IMR-90 (cell line): ENCODE results near the gene IGF2BP1. TPM values are rescaled to one million over a fixed set of nuclear protein-coding genes. Genes with fewer than 3 reads are reported as not detected.

Experiments used
- ATAC-seq: fragments of 200-7000 bp; cut with Tn5 transposase; 2 replicates; pipeline ENCODE4 v1.9.1; 2020; ENCODE audit warnings: low read depth, mild to moderate bottlenecking, moderate library complexity
- BruUV-seq: library from RNA; stranded (reverse); fragments of 400-500 nt; replicated peaks from 2 replicates; lab custom pipeline; 2021; lab: Mats Ljungman, UMichigan
- CTCF ChIA-PET: fragments of 300-600 bp; formaldehyde crosslinking; extraction: SDS; loops from one replicate; lab custom pipeline; 2021; ENCODE audit warnings: antibody characterized with exemption; lab: Yijun Ruan, JAX
- POLR2A ChIA-PET: fragments of 300-600 bp; sonication (Branson Sonifier 250); formaldehyde crosslinking; loops from one replicate; lab custom pipeline; 2022; ENCODE audit warnings: antibody characterized with exemption; ENCODE audit not compliant: unreplicated experiment; lab: Charles Lee
- DNase-seq: peaks from one replicate; pipeline ENCODE4 v3.0.0; 2013
- H2AFZ ChIP-seq: replicated peaks from 2 replicates; pipeline ENCODE3; 2013; ENCODE audit warnings: low read length, mild to moderate bottlenecking; ENCODE audit not compliant: poor library complexity
- H2AK5ac ChIP-seq: 2 replicates; pipeline ENCODE4 v1.6.1; 2013; ENCODE audit warnings: low read depth, low read length, inconsistent platforms
- H2AK9ac ChIP-seq: replicated peaks from 2 replicates; pipeline ENCODE3; 2013; ENCODE audit warnings: mild to moderate bottlenecking, low read depth, low read length, moderate library complexity; ENCODE audit not compliant: poor library complexity
- H2BK120ac ChIP-seq: 2 replicates; pipeline ENCODE4 v1.6.1; 2013; ENCODE audit warnings: low read depth, low read length, inconsistent platforms
- H2BK15ac ChIP-seq: 3 replicates; pipeline ENCODE4 v1.6.1; 2013; ENCODE audit warnings: low read depth, low read length, inconsistent platforms
- H2BK20ac ChIP-seq: 2 replicates; pipeline ENCODE4 v1.6.1; 2013; ENCODE audit warnings: low read depth, mild to moderate bottlenecking, inconsistent platforms, low read length, moderate library complexity
- H2BK5ac ChIP-seq: 2 replicates; pipeline ENCODE4 v1.6.1; 2013; ENCODE audit warnings: mild to moderate bottlenecking, low read depth, low read length, inconsistent platforms; ENCODE audit not compliant: poor library complexity, severe bottlenecking
- H3K14ac ChIP-seq: replicated peaks from 2 replicates; pipeline ENCODE4 v1.6.1; 2013; ENCODE audit warnings: low read depth, low read length, inconsistent platforms
- H3K18ac ChIP-seq: 2 replicates; pipeline ENCODE4 v1.6.1; 2013; ENCODE audit warnings: low read depth, low read length, control low read depth
- H3K23ac ChIP-seq: 2 replicates; pipeline ENCODE4 v1.6.1; 2013; ENCODE audit warnings: low read depth, low read length, inconsistent platforms
- H3K27ac ChIP-seq: 2 replicates; pipeline ENCODE4 v1.5.1; 2013; ENCODE audit warnings: mild to moderate bottlenecking, control low read depth, low read length; ENCODE audit not compliant: insufficient read depth
- H3K27me3 ChIP-seq: 2 replicates; pipeline ENCODE4 v1.6.1; 2013; ENCODE audit warnings: low read length; ENCODE audit not compliant: control insufficient read depth, insufficient read depth
- H3K36me3 ChIP-seq: 2 replicates; pipeline ENCODE4 v1.6.1; 2013; ENCODE audit warnings: low read length, mixed read lengths; ENCODE audit not compliant: control insufficient read depth, insufficient read depth
- H3K4ac ChIP-seq: 2 replicates; pipeline ENCODE4 v1.6.1; 2013; ENCODE audit warnings: low read depth, low read length, inconsistent platforms
- H3K4me1 ChIP-seq: 2 replicates; pipeline ENCODE4 v1.6.1; 2013; ENCODE audit warnings: low read length, mixed read lengths; ENCODE audit not compliant: control insufficient read depth, insufficient read depth
- H3K4me2 ChIP-seq: 2 replicates; pipeline ENCODE4 v1.6.1; 2013; ENCODE audit warnings: low read depth, mild to moderate bottlenecking, control low read depth, low read length, moderate library complexity
- H3K4me3 ChIP-seq: 2 replicates; pipeline ENCODE4 v1.5.1; 2013; ENCODE audit warnings: low read depth, mild to moderate bottlenecking, control low read depth, low read length, moderate library complexity; ENCODE audit not compliant: insufficient read depth
- H3K56ac ChIP-seq: 2 replicates; pipeline ENCODE4 v1.6.1; 2013; ENCODE audit warnings: low read length, inconsistent platforms; ENCODE audit not compliant: insufficient read depth; ENCODE audit errors: extremely low read depth
- H3K79me1 ChIP-seq, 2 experiments: 2 replicates each; pipeline ENCODE4 v1.6.1; 2013; ENCODE audit warnings: low read length in 2 of 2, inconsistent platforms in 1 of 2, low read depth in 1 of 2
- H3K9ac ChIP-seq: 2 replicates; pipeline ENCODE4 v1.6.1; 2013; ENCODE audit warnings: low read depth, low read length, control low read depth
- H3K9me1 ChIP-seq: 2 replicates; pipeline ENCODE4 v1.6.1; 2013; ENCODE audit warnings: low read length, inconsistent platforms; ENCODE audit not compliant: insufficient read depth
- H3K9me3 ChIP-seq: 2 replicates; pipeline ENCODE4 v1.6.1; 2013; ENCODE audit warnings: low read length; ENCODE audit not compliant: control insufficient read depth, insufficient read depth
- H4K20me1 ChIP-seq: 2 replicates; pipeline ENCODE4 v1.6.1; 2013; ENCODE audit warnings: low read length, inconsistent platforms; ENCODE audit not compliant: insufficient read depth
- H4K5ac ChIP-seq: 2 replicates; pipeline ENCODE4 v1.6.1; 2013; ENCODE audit warnings: mild to moderate bottlenecking, low read depth, low read length, control low read depth
- H4K8ac ChIP-seq, 2 experiments: 2 replicates each; pipeline ENCODE4 v1.6.1; 2013; ENCODE audit warnings: low read depth in 2 of 2, low read length in 2 of 2, control low read depth in 1 of 2, inconsistent platforms in 1 of 2
- H4K91ac ChIP-seq: 2 replicates; pipeline ENCODE4 v1.6.1; 2013; ENCODE audit warnings: low read depth, low read length, inconsistent platforms; ENCODE audit not compliant: insufficient read depth
- BHLHE40 ChIP-seq: fragments of 150-350 bp; IDR thresholded peaks from 2 replicates; pipeline ENCODE4 v1.6.1; 2016; ENCODE audit warnings: mild to moderate bottlenecking, low read depth, low read length
- CEBPB ChIP-seq: IDR thresholded peaks from 2 replicates; pipeline ENCODE4 v1.6.1; 2012; ENCODE audit warnings: low read depth, low read length, improper control_type of control experiment
- CHD1 ChIP-seq: IDR thresholded peaks from 2 replicates; pipeline ENCODE4 v1.6.1; 2012; ENCODE audit warnings: low read depth, low read length, improper control_type of control experiment
- FOS ChIP-seq: fragments of 150-350 bp; IDR thresholded peaks from 2 replicates; pipeline ENCODE4 v1.6.1; 2016; ENCODE audit warnings: low read depth, low read length
- MAFK ChIP-seq: IDR thresholded peaks from 2 replicates; pipeline ENCODE4 v1.6.1; 2012; ENCODE audit warnings: low read depth, low read length, improper control_type of control experiment
- MAZ ChIP-seq: IDR thresholded peaks from 2 replicates; pipeline ENCODE4 v1.6.1; 2012; ENCODE audit warnings: low read depth, mild to moderate bottlenecking, low read length, improper control_type of control experiment, moderate library complexity, borderline replicate concordance
- MXI1 ChIP-seq: IDR thresholded peaks from 2 replicates; pipeline ENCODE4 v1.6.1; 2012; ENCODE audit warnings: low read depth, mild to moderate bottlenecking, low read length, moderate library complexity, borderline replicate concordance
- NFE2L2 ChIP-seq: fragments of 150-350 bp; IDR thresholded peaks from 2 replicates; pipeline ENCODE4 v1.6.1; 2016; ENCODE audit warnings: low read depth, mild to moderate bottlenecking, low read length
- POLR2A ChIP-seq: IDR thresholded peaks from 2 replicates; pipeline ENCODE4 v1.6.1; 2012; ENCODE audit warnings: mild to moderate bottlenecking, low read depth, low read length
- RAD21 ChIP-seq: IDR thresholded peaks from 2 replicates; pipeline ENCODE4 v1.6.1; 2012; ENCODE audit warnings: low read length, improper control_type of control experiment
- RCOR1 ChIP-seq: IDR thresholded peaks from 2 replicates; pipeline ENCODE4 v1.6.1; 2012; ENCODE audit warnings: mild to moderate bottlenecking, low read length, improper control_type of control experiment; ENCODE audit not compliant: insufficient replicate concordance
- RFX5 ChIP-seq: IDR thresholded peaks from 2 replicates; pipeline ENCODE4 v1.8.0; 2012; ENCODE audit warnings: low read depth, mild to moderate bottlenecking, low read length, moderate library complexity
- SMC3 ChIP-seq: fragments of 150-350 bp; IDR thresholded peaks from 2 replicates; pipeline ENCODE4 v1.6.1; 2016; ENCODE audit warnings: low read depth, mild to moderate bottlenecking, antibody characterized with exemption, low read length, moderate library complexity
- USF2 ChIP-seq: fragments of 150-350 bp; IDR thresholded peaks from 2 replicates; pipeline ENCODE4 v1.6.1; 2017; ENCODE audit warnings: mild to moderate bottlenecking, antibody characterized with exemption, low read length, low read depth
- dilution Hi-C: fragments of 300-500 bp; cut with HindIII; formaldehyde crosslinking; loops from one replicate; pipeline ENCODE4 v1.14.3; 2018; ENCODE audit warnings: low sequenced_read_pairs; ENCODE audit not compliant: unreplicated experiment
- in situ Hi-C: fragments of 300-500 bp; cut with MboI; formaldehyde crosslinking; loops from 3 replicates; pipeline ENCODE4 v1.14.3; 2019; ENCODE audit warnings: low sequenced_read_pairs, inconsistent platforms, mixed read lengths
- intact Hi-C: fragments of 100-400 bp; cut with micrococcal nuclease; formaldehyde crosslinking; loops from 2 replicates; pipeline ENCODE4 v1.10.0; 2022
- polyA plus RNA-seq, 3 experiments: library from polyadenylated mRNA; depleted of rRNA; stranded (reverse); fragments of >200 nt; gene quantifications; 2 replicates each; pipeline ENCODE4 v1.2.3, GENCODE V29; 2012; ENCODE audit warnings: low replicate concordance in 1 of 3
- total RNA-seq: library from RNA; depleted of rRNA; stranded (reverse); fragments of >200 nt; gene quantifications from 2 replicates; pipeline ENCODE4 v1.2.3, GENCODE V29; 2012
- TF ChIP-seq, protein P1 (sequence below): conservative IDR thresholded peaks from 2 replicates; pipeline ENCODE4 v1.5.1; 2012; ENCODE audit warnings: mild to moderate bottlenecking, low read depth, low read length, improper control_type of control experiment
- TF ChIP-seq, protein P2 (sequence below): fragments of 150-350 bp; IDR thresholded peaks from 2 replicates; pipeline ENCODE4 v1.6.1; 2016; ENCODE audit warnings: low read depth, mild to moderate bottlenecking, low read length, moderate library complexity, borderline replicate concordance

Gene IGF2BP1
- total and polyA plus RNA-seq, 2 of the 4 experiments (the other 2 are of a cell fraction) = 10.2 to 13.1 TPM

DNA sequence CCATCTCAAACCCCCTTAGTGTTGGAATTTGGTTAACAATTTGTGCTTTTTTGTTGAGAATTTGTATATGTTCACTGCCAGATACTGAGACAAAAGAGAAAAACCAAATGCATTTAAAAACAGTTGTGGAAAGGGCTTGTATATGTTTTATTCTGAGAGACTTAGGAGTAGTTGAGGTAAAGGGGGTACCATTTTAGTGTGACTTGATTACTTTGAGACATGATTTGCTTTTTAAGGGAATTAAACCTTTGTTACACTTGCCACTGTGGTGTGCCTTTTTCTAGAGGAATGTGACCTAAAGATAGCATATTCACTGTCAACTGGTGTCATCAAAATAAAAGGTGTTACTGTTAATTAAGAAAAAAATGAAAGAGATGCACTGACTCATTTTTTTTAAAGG, 4.5 kb downstream of the IGF2BP1 start:
- Histone ChIP-seq H2BK120ac (0 out of 2 replicates have a peak overlapping the region, but pooled peaks have one; percentile 17), H2AK9ac (no peak overlapping the region), H2BK20ac (no peak overlapping the region), H3K9me1 (peaks cover 6% of the 10 kb centered on the region), H3K4ac (no peak overlapping the region; the same call in 1 of the 2 replicates), H4K5ac (no peak overlapping the region), H3K4me2 (peak overlapping the region; percentile 99), H3K56ac (peak overlapping the region; percentile 50), H4K20me1 (peaks cover 35% of the 10 kb centered on the region), H3K23ac (peak overlapping the region; percentile 41; the same call in 1 of the 2 replicates), H3K18ac (no peak overlapping the region), H3K36me3 (no peaks in the 10 kb centered on the region), H3K9ac (peak overlapping the region; percentile 55; the same call in 1 of the 2 replicates), H2AFZ (no peak overlapping the region), H3K79me1 (peaks cover 5 to 38% of the 10 kb centered on the region in 2 experiments; a peak in 3 of 4 replicates), H2BK15ac (no peak overlapping the region), H3K4me3 (no peak overlapping the region), H3K27ac (peak overlapping the region; percentile 50; the same call in 1 of the 2 replicates), H3K4me1 (peaks cover 4% of the 10 kb centered on the region), H3K14ac (peak overlapping the region; percentile 64; the same call in 1 of the 2 replicates), H2BK5ac (peak overlapping the region; percentile 90), H2AK5ac (no peak overlapping the region), H3K9me3 (no peaks in the 10 kb centered on the region), H4K8ac (no peak overlapping the region), H3K27me3 (no peaks in the 10 kb centered on the region), H4K91ac (peak overlapping the region; percentile 26; the same call in 1 of the 2 replicates)
- in situ Hi-C loops = loop anchor here (5.0 kb wide), 1 partner anchor 59 kb away; the partner anchor contains the start of gene SNF8
- POLR2A ChIA-PET = no interaction called here
- dilution Hi-C loops = no loop called here
- no TSS peak for BruUV-seq
- TF ChIP-seq CHD1 (no peak), BHLHE40 (no peak), MXI1 (no peak), FOS (no peak), RFX5 (no peak), RAD21 (no peak), RCOR1 (no peak), MAFK (no peak), POLR2A (no peak), SMC3 (no peak), USF2 (no peak), MAZ (no peak), CEBPB (no peak), NFE2L2 (no peak)
- TF ChIP-seq, protein P1, sequence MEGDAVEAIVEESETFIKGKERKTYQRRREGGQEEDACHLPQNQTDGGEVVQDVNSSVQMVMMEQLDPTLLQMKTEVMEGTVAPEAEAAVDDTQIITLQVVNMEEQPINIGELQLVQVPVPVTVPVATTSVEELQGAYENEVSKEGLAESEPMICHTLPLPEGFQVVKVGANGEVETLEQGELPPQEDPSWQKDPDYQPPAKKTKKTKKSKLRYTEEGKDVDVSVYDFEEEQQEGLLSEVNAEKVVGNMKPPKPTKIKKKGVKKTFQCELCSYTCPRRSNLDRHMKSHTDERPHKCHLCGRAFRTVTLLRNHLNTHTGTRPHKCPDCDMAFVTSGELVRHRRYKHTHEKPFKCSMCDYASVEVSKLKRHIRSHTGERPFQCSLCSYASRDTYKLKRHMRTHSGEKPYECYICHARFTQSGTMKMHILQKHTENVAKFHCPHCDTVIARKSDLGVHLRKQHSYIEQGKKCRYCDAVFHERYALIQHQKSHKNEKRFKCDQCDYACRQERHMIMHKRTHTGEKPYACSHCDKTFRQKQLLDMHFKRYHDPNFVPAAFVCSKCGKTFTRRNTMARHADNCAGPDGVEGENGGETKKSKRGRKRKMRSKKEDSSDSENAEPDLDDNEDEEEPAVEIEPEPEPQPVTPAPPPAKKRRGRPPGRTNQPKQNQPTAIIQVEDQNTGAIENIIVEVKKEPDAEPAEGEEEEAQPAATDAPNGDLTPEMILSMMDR = no peak
- TF ChIP-seq, protein P2, sequence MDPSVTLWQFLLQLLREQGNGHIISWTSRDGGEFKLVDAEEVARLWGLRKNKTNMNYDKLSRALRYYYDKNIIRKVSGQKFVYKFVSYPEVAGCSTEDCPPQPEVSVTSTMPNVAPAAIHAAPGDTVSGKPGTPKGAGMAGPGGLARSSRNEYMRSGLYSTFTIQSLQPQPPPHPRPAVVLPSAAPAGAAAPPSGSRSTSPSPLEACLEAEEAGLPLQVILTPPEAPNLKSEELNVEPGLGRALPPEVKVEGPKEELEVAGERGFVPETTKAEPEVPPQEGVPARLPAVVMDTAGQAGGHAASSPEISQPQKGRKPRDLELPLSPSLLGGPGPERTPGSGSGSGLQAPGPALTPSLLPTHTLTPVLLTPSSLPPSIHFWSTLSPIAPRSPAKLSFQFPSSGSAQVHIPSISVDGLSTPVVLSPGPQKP = no peak
- CTCF ChIA-PET = interaction anchor here (0.6 to 1.6 kb wide), 2 partner anchors 10 to 15 kb away, joined by 4 read pairs; no protein-coding TSS in a partner anchor
- intact Hi-C loops = no loop called here
- ATAC-seq = no peak
- no peak for DNase-seq
